HG02885 (cell line): ENCODE results near the gene TBC1D22A.
A peak's percentile ranks its signal among the peaks of the same experiment; 100 is the strongest.

Source experiments
- ATAC-seq: cut with Tn5 transposase; IDR thresholded peaks from one replicate; pipeline ENCODE4 v1.9.1; 2021; ENCODE audit warnings: mild to moderate bottlenecking; ENCODE audit not compliant: unreplicated experiment, poor library complexity

Gene TBC1D22A

DNA sequence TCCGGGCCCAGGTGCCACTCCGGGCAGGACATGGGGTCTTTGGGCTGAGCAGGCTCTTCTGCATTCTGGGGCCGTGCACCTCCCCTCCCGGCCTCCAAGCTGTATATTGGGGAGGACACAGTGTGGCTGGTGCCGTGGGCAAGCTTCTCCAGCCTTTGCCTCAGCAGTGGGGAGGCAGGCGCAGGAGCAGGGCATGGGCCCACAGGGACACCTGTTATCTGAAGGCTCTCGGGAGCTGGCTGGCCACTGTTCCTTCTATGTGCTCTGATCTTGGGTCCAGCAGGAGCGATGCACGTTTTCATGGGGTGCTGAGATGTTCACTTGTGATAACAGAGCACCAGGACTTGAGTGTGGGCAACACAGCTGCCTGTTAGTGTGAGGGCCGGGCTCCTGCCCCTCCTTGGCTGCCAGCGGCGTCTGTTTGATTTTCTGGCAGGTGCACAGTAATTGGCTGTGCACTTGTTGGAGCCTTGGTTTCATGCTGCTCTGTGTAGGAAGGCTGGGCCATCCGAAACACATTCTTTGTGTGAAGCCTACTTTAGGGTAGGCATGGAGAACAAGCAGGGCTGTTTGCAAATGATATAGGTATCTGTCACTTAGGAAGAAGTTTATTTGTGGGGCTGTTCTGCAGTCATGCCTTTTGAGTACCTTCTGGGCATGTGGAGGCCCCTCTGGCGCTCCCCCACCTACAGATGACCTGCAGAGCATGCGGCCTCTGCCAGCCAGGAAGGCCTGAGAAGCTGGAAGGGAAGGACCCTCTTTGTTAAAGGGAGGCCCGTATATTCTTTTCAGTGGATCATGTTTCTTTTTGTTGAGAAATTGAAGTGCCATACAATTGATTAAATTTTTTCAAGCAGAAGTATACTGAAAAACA is 201.5 kb downstream of the TBC1D22A start:
- no peak for ATAC-seq

DNA sequence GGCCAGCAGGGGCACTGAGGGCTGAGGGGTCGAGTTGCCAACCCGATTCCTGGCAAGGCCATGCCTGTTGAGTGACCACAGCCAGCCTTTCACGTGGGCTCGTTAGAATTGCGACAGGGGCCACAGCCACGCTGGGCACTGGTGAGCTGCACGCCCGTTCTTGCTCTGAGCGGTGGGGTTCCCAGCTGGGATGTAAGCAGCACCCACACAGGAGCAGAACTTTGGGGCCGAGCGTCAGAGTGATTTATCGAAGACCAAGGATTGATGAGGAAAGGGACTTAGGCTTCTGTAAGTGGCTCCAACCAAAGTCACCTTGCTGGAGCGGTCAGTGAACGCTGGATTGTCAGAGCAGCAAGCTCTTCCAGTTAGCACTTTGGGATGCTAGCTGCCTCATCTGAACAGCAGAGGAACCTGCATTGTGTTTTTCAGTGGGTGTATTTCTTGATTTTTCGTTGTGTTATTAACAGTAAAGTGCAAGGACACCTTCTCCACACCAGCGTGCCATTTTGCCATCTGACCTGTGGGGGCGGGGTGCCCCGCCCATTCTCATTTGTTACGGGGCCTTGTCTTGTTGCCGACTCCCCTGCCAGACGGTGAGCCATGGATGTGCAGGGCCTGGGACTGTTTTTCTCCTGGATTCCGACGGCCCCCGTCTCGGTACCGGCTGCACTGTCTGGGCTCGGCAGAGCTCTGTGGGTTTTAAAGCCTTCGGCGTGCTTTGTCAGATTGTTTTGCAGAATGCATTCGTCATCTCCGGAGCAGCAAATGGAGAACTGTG is 202.5 kb downstream of the TBC1D22A start:
- ATAC-seq = no peak

DNA sequence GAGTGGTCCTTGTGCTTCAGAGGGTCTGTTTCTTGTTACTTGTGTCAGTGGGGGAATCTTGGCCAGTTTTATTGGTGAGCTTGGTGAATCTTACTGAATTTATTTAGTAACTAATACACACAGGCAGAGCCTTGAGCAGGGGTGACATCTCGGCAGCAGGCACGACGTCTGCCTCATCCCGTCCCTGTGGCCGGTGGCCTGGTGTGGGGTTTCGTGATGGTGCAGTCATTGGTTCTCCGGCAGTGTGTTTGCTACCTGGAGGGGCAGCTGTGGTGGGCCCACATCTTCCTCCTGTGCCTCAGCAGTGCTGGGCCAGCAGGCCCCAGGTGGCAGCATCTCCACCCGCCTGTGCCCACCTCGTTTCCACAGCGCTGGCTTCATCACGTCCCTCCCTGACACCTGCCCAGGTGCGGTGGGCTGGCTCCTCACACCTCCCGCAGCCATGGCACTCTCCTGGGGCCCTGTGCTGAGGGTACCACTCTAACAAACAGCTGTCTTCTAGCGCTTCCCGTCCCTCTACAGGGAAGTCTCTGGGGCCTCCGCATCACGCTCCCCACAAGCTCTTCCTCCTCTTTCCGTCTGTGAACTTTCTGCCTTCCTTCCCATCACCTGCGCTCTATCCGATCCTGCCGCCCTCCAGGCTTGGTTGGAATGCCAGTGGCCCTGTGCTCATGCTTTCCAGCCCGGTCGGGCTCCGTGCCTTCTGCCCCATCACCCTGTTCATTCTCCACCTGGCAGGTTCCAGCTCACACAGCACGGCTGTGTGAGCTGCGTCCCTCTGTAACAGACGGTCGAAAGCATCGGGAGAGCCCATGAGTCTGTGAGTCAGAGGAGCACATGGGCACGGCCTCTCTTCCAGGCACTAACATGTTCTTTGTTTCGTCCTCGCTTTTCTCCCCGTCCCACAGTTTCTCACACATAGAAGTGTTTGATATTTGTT is 203.4 kb downstream of the TBC1D22A start:
- no peak for ATAC-seq

DNA sequence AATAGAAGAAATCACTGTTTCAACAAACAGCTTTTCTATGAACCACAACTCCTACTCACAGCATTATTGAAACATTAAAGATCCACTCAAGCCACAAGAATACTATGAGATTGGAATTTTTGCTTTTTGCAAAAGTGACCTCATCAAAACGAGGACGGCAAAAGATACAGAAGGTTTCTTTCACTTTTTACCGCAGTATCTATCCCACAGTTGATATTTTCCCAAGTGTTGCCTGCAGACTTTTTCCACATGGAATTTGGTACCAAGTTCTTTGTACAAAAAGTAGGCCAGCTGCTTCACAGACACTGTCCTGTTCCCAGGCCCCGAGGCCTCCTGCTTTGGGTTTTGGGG is 204.0 kb downstream of the TBC1D22A start:
- no peak for ATAC-seq

DNA sequence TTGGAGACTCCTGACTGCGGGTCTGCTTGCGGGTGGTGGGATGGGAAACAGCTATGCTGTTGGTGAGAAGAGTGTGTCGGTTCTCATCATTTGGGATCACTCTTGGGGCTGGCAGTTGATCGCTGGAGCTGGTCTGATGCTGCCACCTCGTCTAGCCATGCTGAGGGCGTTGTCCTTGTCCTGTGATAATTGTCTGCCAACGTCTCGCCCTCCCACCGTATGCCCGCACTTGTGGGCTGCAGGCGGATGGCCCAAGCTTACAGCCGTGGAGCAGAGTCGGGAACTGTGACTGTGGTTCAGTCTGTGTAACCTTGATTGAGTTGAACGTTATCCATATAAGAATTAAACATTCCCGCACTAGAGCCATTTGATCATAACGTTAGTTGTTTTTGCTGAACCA is 204.4 kb downstream of the TBC1D22A start:
- no peak for ATAC-seq

DNA sequence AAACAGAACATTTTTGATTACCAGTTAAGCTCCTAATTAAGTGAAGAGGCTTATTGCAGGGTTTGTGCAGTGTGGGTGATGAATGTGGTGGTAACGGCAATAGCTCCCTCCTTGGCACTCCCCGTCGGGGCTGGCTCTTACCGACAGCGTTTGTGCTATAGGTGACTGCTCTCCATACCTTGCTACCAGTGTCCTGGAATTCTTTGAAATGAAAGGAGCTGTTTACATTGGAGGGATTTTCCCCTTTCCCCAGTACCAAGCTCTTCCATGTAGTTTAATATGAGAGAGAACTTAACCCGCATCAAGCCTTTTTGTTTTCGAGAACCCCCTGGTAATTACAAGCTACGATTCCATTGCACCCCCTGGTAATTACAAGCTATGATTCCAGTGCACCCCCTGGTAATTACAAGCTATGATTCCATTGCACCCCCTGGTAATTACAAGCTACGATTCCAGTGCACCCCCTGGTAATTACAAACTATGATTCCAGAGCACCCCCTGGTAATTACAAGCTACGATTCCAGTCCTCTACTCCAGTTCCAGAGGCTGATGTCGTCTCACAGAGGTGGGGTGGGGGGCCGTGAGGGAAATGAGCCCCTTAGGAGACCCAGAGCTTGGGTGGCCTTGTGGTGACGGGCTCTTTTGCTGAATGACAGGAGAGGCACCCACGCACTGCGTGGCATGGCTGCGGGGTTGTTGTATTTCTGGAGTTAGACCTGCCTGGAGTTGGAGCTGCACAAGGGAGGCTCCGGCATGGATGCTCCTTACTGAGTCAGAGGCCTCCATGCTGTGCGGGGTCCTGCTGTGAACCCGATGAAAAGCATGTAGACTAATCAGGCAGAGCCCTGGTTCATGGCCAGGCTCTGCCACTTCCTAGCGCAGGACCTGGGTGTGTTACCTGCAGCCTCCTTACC is 205.3 kb downstream of the TBC1D22A start:
- ATAC-seq = no peak

DNA sequence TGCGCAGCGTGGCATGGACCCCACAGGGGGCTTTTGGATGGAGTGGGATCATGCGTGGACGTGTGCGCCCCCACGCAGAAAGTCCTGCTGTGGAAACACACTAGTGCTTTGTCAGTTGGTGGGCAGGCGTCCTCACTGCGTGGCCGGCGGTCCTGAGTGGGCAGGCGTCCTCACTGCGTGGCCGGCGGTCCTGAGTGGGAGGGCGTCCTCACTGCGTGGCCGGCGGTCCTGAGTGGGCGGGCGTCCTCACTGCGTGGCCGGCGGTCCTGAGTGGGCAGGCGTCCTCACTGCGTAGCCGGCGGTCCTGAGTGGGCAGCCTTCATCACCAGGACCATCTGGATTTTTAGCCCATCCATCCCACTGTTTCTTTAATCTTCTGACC is 205.9 kb downstream of the TBC1D22A start:
- ATAC-seq = no peak

DNA sequence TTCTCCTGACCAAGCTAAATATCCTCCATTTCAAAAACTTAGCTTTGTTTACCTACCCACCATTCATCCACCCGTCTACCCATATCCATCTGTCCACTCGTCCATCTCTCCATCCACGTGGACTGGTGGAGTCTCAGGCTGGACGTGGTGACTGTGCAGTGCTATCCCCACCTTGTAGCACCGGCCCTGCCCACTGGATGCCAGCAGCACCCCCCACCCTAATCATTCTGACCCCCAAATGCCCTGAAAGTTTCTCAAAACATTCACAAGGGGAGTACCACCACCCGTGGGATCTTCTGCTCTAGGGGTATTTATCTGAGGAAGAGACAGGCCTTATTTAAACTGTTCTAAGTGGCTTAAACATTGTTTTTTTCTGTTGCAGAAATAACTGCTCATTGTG is 206.4 kb downstream of the TBC1D22A start:
- ATAC-seq = no peak

DNA sequence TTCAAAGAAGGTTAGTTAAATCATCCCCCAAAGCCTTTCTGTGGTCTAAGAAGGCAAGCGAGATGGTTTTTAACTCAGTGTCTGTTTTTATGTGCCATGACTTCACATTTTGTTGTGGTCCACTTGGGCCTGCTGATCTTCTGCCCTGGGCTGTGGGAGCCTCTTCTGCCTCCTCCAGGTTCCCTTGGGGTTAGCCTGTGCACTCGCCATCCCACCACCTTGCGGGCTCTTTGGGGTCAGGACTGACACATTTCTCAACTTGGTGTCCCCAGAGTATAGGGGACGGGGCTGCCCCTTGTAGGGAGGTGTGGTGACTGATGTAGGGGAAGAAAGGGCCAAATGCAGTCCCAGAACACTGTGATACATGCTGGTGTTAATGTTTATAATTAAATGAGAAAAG is 207.0 kb downstream of the TBC1D22A start:
- ATAC-seq = peak; percentile 90

DNA sequence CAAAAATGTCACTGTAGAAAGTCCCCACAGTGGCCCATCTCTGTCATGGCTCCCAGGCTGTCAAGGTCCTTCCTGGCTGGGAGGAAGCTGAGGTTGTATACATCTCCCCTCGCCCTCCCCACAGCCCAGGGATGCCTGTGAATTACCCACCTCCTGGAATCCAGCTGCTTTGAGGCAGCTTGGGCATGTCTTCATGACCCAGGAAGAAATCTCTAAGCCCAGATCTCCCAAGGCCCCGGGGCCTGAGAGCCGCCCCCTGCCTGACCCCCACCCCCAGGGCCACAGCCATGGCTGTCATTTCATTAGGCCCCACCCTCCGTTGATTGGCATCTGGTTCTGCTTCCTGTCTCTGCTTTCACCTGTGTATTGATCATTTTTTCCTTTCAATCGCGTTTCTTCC is 207.5 kb downstream of the TBC1D22A start:
- ATAC-seq = no peak

DNA sequence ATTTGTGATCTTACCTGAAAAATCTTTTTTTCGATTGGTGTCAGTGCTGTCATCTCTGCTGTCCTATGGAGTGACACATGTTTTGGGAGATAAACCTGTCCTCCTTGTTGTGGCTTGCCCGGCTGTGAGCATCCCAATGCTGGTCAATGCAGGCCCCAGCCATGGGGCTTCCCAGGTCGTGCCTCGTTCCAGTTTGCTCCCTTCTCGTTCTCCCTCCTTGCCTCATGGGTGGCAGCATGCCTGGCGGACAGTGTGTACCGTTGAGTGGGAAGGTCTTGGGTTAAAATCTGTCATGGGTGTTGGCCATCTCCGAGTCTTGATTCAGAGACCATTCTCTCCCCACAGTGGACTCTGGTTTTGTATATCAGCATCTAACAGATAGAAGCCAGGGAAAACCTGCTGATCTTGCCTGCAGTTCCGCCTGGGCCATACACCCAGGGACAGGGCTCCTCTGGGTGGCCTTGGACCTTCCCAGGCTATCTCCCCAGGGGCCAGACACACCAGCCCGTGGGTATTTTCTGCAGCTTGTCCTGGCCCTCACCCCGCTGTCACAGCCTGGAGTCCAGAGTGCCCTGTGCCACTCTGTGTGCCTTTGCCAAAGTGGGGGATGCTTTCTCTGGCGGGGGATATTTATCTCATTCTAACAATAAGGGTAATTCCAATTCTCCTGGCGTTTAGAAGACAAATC is 208.1 kb downstream of the TBC1D22A start:
- no peak for ATAC-seq

DNA sequence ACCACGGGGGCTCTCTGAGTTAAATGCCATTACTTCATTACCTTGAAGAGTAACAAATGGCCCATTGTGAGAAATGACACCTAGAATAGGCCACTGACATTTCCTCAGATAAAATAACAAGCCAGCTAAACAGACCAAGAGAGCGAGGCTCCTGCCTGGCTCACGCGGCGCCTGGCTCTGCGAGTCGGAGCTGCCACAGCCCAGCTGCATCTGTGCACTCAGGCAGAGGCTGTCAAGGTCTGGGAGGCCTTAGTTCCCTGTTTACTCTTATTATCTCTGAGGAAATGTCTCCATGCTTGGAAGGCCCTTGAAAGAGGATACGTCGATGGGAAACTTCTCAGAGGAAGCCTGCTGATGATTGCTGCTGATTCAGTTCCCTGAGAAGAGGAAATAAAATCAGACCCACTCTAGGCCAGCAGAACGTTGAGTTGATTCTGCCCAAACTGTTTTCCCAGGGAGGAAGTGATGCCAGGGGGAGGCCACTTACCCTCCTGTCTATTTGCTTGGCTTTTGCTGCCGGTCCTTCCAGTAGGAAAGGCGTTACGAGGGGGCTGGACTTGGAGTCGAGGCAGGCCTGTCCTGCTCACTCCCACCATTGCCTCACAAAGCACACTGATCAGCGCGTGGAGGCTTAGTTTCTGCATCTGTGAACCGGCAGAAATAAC is 208.8 kb downstream of the TBC1D22A start:
- ATAC-seq = no peak

DNA sequence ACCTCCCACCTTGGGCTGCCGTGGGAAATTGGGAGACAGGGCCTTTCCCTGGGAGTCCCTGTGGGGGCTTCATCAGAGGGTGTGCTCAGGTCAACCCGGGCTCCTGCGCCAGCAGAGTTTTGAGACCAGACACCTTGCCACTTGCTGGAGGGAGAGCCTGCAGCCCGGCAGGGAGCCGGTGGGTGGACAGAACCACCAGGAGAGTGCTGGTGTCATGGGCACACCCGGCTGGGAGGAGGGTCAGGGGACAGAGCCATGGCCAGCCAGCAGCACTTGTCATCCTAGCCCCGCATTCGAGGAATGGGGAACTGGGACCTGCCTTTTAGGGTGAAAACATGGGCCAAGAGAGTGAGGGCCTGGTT is 209.3 kb downstream of the TBC1D22A start:
- no peak for ATAC-seq

DNA sequence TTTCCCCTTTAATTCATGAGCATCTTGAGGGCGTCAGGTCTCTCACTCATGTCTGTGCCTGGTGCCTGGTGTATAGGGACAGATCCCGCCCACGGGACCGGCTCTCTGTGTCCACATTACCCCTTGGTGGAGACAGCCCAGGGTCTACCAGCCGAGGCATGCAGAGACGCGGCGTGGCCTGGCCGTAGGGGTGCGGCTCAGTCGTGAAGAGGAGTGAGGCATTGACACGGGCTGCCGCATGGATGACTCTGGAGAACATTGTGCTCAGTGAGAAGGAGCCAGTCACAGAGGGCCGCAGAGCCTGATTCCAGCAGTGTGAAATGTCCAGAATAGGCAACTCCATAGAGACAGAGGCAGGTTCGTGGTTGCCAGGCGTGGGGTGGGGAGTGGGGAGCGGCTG is 209.8 kb downstream of the TBC1D22A start:
- no peak for ATAC-seq

DNA sequence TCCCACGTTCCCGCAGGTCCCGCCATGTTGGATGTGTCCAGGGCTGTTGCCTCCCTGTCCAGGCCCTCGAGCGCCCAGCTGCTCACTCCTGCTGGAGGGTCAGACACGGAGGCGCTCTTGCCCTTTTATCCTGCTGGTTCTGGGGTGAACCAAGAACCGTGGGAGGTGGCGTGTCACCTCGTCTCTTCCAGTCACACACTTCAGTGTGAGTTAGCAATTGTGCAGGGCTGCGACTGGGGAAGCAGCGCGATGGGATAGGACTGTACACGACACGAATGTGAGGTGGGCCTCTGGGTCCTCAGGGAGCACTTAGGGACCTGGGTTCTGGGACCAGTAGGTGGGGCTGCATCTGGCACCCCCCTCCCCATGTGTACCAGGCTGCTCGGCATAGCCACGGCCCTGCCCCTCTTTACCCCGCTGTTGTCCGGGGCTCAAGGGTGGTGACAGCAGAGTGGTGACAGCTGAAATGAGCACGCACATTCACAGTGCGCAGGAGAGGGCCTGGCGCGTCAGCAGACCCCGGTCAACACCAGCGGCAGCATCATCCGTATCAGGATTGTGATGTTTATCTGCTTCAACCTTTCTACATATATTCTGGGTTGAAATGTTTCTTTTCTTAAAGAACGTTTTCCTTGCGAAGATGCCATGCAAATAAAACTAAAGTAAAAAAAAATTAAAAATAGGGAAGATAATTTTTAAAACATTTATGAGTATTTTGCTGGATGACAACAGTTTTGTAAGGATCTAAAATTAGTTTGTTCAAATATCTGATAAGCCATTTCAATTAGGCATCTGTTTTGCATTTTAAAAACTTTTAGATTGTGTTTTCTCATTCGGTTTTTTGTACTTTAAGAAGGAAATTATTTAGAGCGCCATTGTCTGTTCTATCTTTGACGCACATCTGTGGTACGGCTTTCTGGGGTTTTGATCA is 210.7 kb downstream of the TBC1D22A start:
- ATAC-seq = no peak

DNA sequence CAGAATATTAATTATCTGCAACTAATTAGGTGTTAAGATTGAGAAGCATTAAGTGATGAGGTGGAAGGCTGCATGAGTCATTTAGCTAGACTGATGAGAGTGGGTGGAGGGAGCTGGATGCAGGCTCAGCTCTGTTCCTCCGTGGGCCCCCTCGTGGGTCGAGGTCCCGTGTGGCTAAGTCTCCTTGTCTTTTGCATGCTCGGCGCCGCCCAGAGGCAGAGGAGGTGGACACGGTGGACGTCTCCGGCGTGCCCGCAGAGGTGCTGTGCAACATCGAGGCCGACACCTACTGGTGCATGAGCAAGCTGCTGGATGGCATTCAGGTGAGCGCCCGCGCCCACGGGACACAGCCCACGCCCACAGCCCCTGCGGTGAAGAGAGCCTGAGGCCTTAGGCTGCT is 211.6 kb downstream of the TBC1D22A start:
- no peak for ATAC-seq
